Fibroblast of lung (primary cell): ENCODE results near the gene TIMM44. TPM values are rescaled to one million over a fixed set of nuclear protein-coding genes. Genes with fewer than 3 reads are reported as not detected.

Experiments used
- DNase-seq, 2 donors: peaks; one replicate each; pipeline versions ENCODE4 v3.0.0 to v3.0.0-alpha.2; 2010; ENCODE audit warnings: low read depth in 2 of 2
- H2AFZ ChIP-seq: 2 replicates; pipeline ENCODE4 v1.5.1; 2012; ENCODE audit warnings: low read length, control low read depth, inconsistent platforms
- H3K27ac ChIP-seq: 2 replicates; pipeline ENCODE4 v1.5.1; 2011; ENCODE audit warnings: low read length, control low read depth; ENCODE audit not compliant: insufficient read depth
- H3K27me3 ChIP-seq: 2 replicates; pipeline ENCODE4 v1.5.1; 2011; ENCODE audit warnings: mild to moderate bottlenecking, low read length; ENCODE audit not compliant: control insufficient read depth, insufficient read depth
- H3K36me3 ChIP-seq: 2 replicates; pipeline ENCODE4 v1.5.1; 2011; ENCODE audit warnings: low read length; ENCODE audit not compliant: control insufficient read depth, insufficient read depth
- H3K4me1 ChIP-seq: 2 replicates; pipeline ENCODE4 v1.5.1; 2011; ENCODE audit warnings: low read length; ENCODE audit not compliant: control insufficient read depth, insufficient read depth; ENCODE audit errors: extremely low read depth
- H3K4me2 ChIP-seq: 2 replicates; pipeline ENCODE4 v1.5.1; 2011; ENCODE audit warnings: low read length, control low read depth; ENCODE audit not compliant: insufficient read depth; ENCODE audit errors: extremely low read depth
- H3K4me3 ChIP-seq, 4 experiments: fragments of 200-600 bp in 1 of 4; sonication (generic) in 1 of 4; replicated peaks in 1 of 4; 2 replicates each; pipeline ENCODE4 v1.5.1; 2011 to 2016; ENCODE audit warnings: low read length in 4 of 4, low read depth in 3 of 4, mild to moderate bottlenecking in 3 of 4, control low read depth in 2 of 4, inconsistent platforms in 1 of 4, mixed read lengths in 1 of 4; ENCODE audit not compliant: insufficient read depth in 1 of 4; ENCODE audit errors: control extremely low read depth in 1 of 4
- H3K79me2 ChIP-seq: 2 replicates; pipeline ENCODE4 v1.5.1; 2012; ENCODE audit warnings: mild to moderate bottlenecking, low read length, inconsistent platforms; ENCODE audit not compliant: control insufficient read depth, insufficient read depth
- H3K9ac ChIP-seq: 2 replicates; pipeline ENCODE4 v1.5.1; 2011; ENCODE audit warnings: mild to moderate bottlenecking, low read length, control low read depth; ENCODE audit not compliant: insufficient read depth
- H3K9me3 ChIP-seq: 2 replicates; pipeline ENCODE4 v1.5.1; 2012; ENCODE audit warnings: low read depth, low read length; ENCODE audit not compliant: control insufficient read depth, insufficient read depth
- H4K20me1 ChIP-seq: 2 replicates; pipeline ENCODE4 v1.5.1; 2011; ENCODE audit warnings: low read length; ENCODE audit not compliant: control insufficient read depth, insufficient read depth; ENCODE audit errors: extremely low read depth
- EZH2 ChIP-seq: IDR thresholded peaks from 2 replicates; pipeline ENCODE4 v1.5.1; 2012; ENCODE audit warnings: low read length, control low read depth, mild to moderate bottlenecking; ENCODE audit errors: missing control alignments
- polyA plus RNA-seq, 2 donors: library from polyadenylated mRNA; depleted of rRNA in 1 of 2; stranded (reverse) in 1 of 2; unstranded in 1 of 2; fragments of >200 nt; gene quantifications; 2 replicates each; pipeline ENCODE4 v1.2.1, GENCODE V29; 2011 to 2012; ENCODE audit warnings: missing spikeins in 1 of 2
- total RNA-seq: library from RNA; depleted of rRNA; stranded (reverse); fragments of >200 nt; gene quantifications from 2 replicates; pipeline ENCODE4 v1.2.1, GENCODE V29; 2014
- TF ChIP-seq, protein P1 (sequence below), 2 donors: IDR thresholded peaks in 1 of 2; conservative IDR thresholded peaks in 1 of 2; 1 replicate in 1 of 2; 2 replicates in 1 of 2; pipeline ENCODE4 v1.5.1; 2011 to 2012; ENCODE audit warnings: low read length in 2 of 2, control low read depth in 1 of 2, inconsistent platforms in 1 of 2, low read depth in 1 of 2, mild to moderate bottlenecking in 1 of 2

Gene TIMM44
- total and polyA plus RNA-seq, 2 donors (not counting 1 experiment from before 2014, with no cell fraction given) = 29.5 to 56.1 TPM

DNA sequence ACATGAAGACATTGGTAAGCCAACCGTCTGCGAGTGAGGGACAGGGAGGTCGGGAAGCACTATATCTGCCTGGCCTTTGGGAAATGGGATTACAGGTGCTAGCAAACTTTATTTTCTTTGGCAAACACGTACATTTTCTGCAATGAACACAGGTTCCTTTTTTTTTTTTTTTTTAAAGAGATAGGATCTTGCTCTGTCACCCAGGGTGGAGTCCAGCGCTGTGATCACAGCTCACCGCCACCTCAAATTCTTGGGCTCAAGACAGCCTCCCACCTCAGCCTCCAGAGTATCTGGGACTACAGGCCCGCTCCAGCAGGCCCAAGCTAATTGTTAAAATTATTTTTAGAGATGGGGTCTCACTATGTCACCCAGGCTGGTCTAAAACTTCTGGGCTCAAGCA lies 37.7 kb upstream of the TIMM44 start:
- Histone ChIP-seq H3K27me3 (no peaks in the 10 kb centered on the region), H3K36me3 (peaks cover 25% of the 10 kb centered on the region), H3K9ac (no peak overlapping the region), H3K27ac (no peak overlapping the region), H3K9me3 (no peaks in the 10 kb centered on the region), H3K79me2 (peaks cover 28% of the 10 kb centered on the region), H4K20me1 (no peaks in the 10 kb centered on the region), H3K4me1 (peaks cover 2% of the 10 kb centered on the region), H3K4me2 (no peak overlapping the region), H3K4me3 (no peak overlapping the region), H2AFZ (no peak overlapping the region)
- TF ChIP-seq, protein P1, sequence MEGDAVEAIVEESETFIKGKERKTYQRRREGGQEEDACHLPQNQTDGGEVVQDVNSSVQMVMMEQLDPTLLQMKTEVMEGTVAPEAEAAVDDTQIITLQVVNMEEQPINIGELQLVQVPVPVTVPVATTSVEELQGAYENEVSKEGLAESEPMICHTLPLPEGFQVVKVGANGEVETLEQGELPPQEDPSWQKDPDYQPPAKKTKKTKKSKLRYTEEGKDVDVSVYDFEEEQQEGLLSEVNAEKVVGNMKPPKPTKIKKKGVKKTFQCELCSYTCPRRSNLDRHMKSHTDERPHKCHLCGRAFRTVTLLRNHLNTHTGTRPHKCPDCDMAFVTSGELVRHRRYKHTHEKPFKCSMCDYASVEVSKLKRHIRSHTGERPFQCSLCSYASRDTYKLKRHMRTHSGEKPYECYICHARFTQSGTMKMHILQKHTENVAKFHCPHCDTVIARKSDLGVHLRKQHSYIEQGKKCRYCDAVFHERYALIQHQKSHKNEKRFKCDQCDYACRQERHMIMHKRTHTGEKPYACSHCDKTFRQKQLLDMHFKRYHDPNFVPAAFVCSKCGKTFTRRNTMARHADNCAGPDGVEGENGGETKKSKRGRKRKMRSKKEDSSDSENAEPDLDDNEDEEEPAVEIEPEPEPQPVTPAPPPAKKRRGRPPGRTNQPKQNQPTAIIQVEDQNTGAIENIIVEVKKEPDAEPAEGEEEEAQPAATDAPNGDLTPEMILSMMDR (conservative IDR thresholded peaks at IDR 0.05 in 1 of 2, IDR thresholded peaks at IDR 0.05 in 1 of 2; ENCODE audit: low read depth in 1 of 2, low read length in 2 of 2) = no peak
- no peak for TF ChIP-seq EZH2
- DNase-seq = no peak

DNA sequence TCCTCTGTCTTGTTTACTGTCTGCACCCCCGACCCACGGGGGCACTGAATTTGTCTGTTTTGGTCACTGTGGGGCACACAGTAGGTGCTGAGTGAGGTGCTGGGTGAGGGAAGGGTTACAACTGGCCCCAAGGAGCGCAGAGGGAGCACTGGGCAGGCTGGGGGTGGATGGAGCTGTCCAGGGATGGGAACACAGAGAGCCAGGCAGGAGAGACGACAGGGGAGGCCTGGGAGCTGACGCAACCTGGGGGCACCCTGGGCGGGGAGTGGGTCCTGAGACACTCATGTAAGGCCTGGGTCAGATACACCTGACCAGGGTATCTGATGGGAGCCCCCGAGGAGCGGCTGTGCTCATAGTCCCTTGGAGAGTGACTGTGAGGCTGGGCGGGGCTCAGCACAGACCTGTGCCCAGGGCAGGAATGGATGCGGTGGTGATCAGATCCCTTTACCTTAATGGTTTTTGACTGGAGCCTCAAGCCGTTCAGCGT lies 37.2 kb upstream of the TIMM44 start:
- no peaks in the 10 kb centered on the region for H3K9me3 ChIP-seq
- H2AFZ ChIP-seq = no peak overlapping the region
- peaks cover 24% of the 10 kb centered on the region for H3K36me3 ChIP-seq
- H3K79me2 ChIP-seq = peaks cover 23% of the 10 kb centered on the region
- H3K27ac ChIP-seq = no peak overlapping the region
- no peak for DNase-seq
- H3K27me3 ChIP-seq = no peaks in the 10 kb centered on the region
- no peak overlapping the region for H3K9ac ChIP-seq
- no peak overlapping the region for H3K4me3 ChIP-seq
- no peak for TF ChIP-seq EZH2
- TF ChIP-seq, protein P1 (conservative IDR thresholded peaks at IDR 0.05 in 1 of 2, IDR thresholded peaks at IDR 0.05 in 1 of 2; ENCODE audit: low read depth in 1 of 2, low read length in 2 of 2) = no peak
- H4K20me1 ChIP-seq = no peaks in the 10 kb centered on the region
- peaks cover 2% of the 10 kb centered on the region for H3K4me1 ChIP-seq
- H3K4me2 ChIP-seq = no peak overlapping the region

DNA sequence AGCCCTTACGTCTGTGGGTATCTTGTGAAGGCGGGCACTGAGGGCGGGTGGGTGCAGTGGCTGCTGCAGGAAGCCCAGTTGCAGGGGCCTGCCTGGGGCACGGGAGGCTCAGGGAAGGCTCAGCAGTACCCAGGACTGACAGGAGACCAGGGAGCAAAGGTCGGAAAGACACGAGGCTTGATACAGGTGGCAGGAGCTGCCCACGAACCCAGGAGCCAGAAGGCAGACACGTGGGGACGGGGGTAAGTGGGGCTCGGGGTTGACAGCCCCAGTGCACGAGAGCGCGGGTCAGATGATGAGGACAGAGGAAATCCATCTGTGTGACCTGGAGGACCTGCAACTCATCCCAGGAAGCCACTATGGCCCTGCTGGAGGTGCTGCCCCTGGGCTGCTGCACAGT lies 36.7 kb upstream of the TIMM44 start:
- no peak overlapping the region for H3K9ac ChIP-seq
- no peak overlapping the region for H3K4me3 ChIP-seq
- H3K4me1 ChIP-seq = peaks cover 2% of the 10 kb centered on the region
- H3K27ac ChIP-seq = no peak overlapping the region
- H3K36me3 ChIP-seq = peaks cover 23% of the 10 kb centered on the region
- no peaks in the 10 kb centered on the region for H3K27me3 ChIP-seq
- TF ChIP-seq EZH2 = no peak
- TF ChIP-seq, protein P1 (conservative IDR thresholded peaks at IDR 0.05 in 1 of 2, IDR thresholded peaks at IDR 0.05 in 1 of 2; ENCODE audit: low read depth in 1 of 2, low read length in 2 of 2) = no peak
- H3K79me2 ChIP-seq = peaks cover 19% of the 10 kb centered on the region
- no peak overlapping the region for H3K4me2 ChIP-seq
- DNase-seq = no peak
- H2AFZ ChIP-seq = no peak overlapping the region
- no peaks in the 10 kb centered on the region for H3K9me3 ChIP-seq
- no peaks in the 10 kb centered on the region for H4K20me1 ChIP-seq
